ENCODE measurements around the gene LIPI.

The LIPI gene

GRCh38 chr21:14075346-14076142 lies 135.2 kb downstream of the LIPI start:
- DNase-seq (ENCODE audit: insufficient read length, low spot score) = no peak
- FAIRE-seq = no peak
- TF ChIP-seq CTCF (IDR thresholded peaks at IDR 0.05; ENCODE audit: insufficient read depth, missing control alignments) = no peak

- FAIRE-seq = no peak
- no peak for TF ChIP-seq CTCF (IDR thresholded peaks at IDR 0.05; ENCODE audit: insufficient read depth, missing control alignments)
- DNase-seq (ENCODE audit: insufficient read length, low spot score) = no peak
Observed at GRCh38 chr21:14074177-14074576, 136.6 kb downstream of the LIPI start.

- DNase-seq (ENCODE audit: insufficient read length, low spot score) = no peak
- no peak for TF ChIP-seq CTCF (IDR thresholded peaks at IDR 0.05; ENCODE audit: insufficient read depth, missing control alignments)
- FAIRE-seq = no peak
Observed at GRCh38 chr21:14073615-14074014, 137.1 kb downstream of the LIPI start.

DNA sequence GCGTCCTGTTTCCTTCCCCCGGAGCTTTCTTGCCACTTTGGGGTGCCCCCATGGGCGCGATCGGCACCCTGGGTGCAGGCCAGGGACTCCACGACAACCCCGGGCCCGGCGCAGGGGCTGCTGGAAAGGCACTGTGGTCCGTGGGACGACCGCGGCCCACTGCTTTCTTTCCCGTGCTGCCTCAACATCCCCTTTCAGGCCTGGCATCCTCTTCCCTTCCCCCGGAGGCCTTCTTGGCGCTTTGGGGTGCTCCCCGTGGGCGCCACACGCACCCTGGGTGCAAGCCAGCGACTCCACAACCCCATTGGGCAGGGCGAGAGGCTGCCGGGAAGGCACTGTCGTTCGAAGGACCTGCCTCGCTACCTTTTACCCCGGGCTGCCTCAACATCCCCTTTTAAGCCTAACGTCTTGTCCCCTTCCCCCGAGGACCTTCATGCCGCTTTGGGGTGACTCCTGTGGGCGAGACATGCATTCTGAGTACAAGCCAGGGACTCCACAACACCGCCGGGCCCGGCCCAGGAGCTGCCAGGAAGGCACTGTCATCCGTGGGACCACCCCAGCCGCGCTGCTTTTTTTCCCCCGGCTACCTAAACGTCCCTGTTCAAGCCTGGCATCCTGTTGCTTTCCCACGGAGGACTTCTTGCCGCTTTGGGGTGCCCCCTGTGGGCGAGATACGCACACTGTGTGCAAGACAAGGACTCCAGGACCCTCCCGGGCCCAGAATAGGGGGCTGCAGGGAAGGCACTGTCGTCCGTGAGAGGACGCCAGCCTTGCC lies 137.8 kb downstream of the LIPI start:
- no peak for FAIRE-seq
- no peak for DNase-seq (ENCODE audit: insufficient read length, low spot score)
- no peak for TF ChIP-seq CTCF (IDR thresholded peaks at IDR 0.05; ENCODE audit: insufficient read depth, missing control alignments)

GRCh38 chr21:14071902-14072734 lies 138.6 kb downstream of the LIPI start:
- no peak for DNase-seq (ENCODE audit: insufficient read length, low spot score)
- no peak for FAIRE-seq
- no peak for TF ChIP-seq CTCF (IDR thresholded peaks at IDR 0.05; ENCODE audit: insufficient read depth, missing control alignments)

DNA sequence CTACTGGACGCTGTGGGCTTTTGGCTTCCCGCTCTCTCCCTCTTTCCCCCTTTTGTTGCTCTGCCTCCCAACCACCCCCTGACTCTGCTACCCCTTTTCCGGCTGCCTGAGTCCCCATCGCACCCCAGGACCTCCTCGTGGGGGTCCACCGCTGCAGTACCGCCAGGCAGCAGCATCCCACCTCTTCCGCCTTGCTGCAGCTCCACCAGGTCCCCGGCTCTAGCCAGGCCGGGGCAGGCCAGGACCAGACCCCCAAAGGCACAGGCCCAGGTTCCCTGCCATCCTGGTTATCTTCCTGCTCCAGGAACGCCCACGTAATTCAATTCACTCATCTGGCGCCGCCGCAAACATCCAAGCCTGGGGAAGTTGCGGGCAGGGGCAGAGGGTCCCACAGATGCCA lies 139.8 kb downstream of the LIPI start:
- FAIRE-seq (no peak), DNase-seq (ENCODE audit: insufficient read length, low spot score) (no peak)
- no peak for TF ChIP-seq CTCF (IDR thresholded peaks at IDR 0.05; ENCODE audit: insufficient read depth, missing control alignments)

Measured in D721Med (cell line).